ENCODE results near the gene ZFYVE19.

DNA sequence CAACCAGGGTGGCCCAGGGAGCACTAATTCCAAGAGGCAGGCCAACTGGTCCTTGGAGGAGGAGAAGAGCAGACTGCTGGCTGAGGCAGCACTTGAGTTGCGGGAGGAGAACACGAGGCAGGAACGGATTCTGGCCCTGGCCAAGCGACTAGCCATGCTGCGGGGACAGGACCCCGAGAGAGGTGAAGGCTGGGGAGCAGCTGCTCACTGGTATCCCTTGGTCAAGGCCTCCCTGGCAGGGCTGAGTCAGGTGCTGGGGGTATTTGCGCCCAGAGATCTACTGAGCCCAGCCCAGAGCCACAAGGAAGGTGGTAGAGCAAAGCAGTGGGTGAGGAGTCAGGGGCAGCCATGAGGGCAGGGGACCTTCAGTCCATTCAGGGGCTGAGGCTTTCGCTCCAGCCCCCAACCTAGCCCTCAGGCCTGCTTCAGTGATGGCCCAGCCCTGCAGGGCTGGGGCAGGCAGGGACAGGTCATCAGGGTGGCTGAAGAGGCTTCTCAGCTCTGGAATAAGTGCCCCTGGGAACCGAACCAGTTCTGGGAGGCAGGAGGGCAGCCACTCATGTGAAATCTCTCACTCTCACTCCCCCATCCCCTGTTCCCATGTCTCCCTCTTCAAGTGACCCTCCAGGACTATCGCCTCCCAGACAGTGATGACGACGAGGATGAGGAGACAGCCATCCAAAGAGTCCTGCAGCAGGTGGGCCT is 6.0 kb downstream of the ZFYVE19 start:
- TF ChIP-seq CTCF (IDR thresholded peaks at IDR 0.05) (no peak), POLR2A (IDR thresholded peaks at IDR 0.05) (no peak)
